Immature natural killer cell (primary cell): ENCODE data around the gene FOXP1. TPM values are rescaled to one million over a fixed set of nuclear protein-coding genes. Genes with fewer than 3 reads are reported as not detected.
A peak's percentile ranks its signal among the peaks of the same experiment; 100 is the strongest.

Experiments used
- DNase-seq, 3 donors: peaks; one replicate each; pipeline ENCODE4 v3.0.0; 2022; ENCODE audit warnings: mixed read lengths in 1 of 3
- H3K27ac Mint-ChIP-seq, 6 donors: one replicate each; pipeline ENCODE4 v1.8.0; 2020; ENCODE audit warnings: mixed read lengths in 6 of 6, mild to moderate bottlenecking in 5 of 6, inconsistent platforms in 4 of 6, moderate library complexity in 3 of 6
- H3K27me3 Mint-ChIP-seq, 3 donors: one replicate each; pipeline ENCODE4 v1.8.0; 2020 to 2021; ENCODE audit warnings: low read depth in 3 of 3, mild to moderate bottlenecking in 3 of 3, mixed read lengths in 3 of 3, moderate library complexity in 3 of 3, inconsistent platforms in 1 of 3
- H3K36me3 Mint-ChIP-seq, 3 donors: one replicate each; pipeline ENCODE4 v1.8.0; 2020; ENCODE audit warnings: mixed read lengths in 3 of 3, inconsistent platforms in 2 of 3, mild to moderate bottlenecking in 2 of 3
- H3K4me1 Mint-ChIP-seq, 2 donors: one replicate each; pipeline ENCODE4 v1.8.0; 2020; ENCODE audit warnings: inconsistent platforms in 2 of 2, mild to moderate bottlenecking in 2 of 2, mixed read lengths in 2 of 2, moderate library complexity in 1 of 2
- H3K4me3 Mint-ChIP-seq, 5 donors: one replicate each; pipeline ENCODE4 v1.8.0; 2020; ENCODE audit warnings: mild to moderate bottlenecking in 5 of 5, mixed read lengths in 5 of 5, inconsistent platforms in 3 of 5, moderate library complexity in 3 of 5
- H3K9me3 Mint-ChIP-seq, 6 donors: one replicate each; pipeline ENCODE4 v1.8.0; 2020; ENCODE audit warnings: mild to moderate bottlenecking in 6 of 6, mixed read lengths in 6 of 6, inconsistent platforms in 4 of 6, moderate library complexity in 3 of 6
- polyA plus RNA-seq, 3 donors: library from polyadenylated mRNA; unstranded; fragments of 300-500 nt; fragmentation: Illumina TruSeq; gene quantifications; one replicate each; pipeline ENCODE4 v1.2.3, GENCODE V29; 2021

Gene FOXP1
- polyA plus RNA-seq, 3 donors from 2014 or later = 68.2 to 133 (median 84.0) TPM

GRCh38 chr3:71191031-71191482 is 392.5 kb downstream of the FOXP1 start:
- DNase-seq = no peak
- Mint-ChIP-seq H3K27ac (no peak overlapping the region), H3K9me3 (no peaks in the 10 kb centered on the region), H3K4me3 (no peak overlapping the region), H3K4me1 (peaks cover 21 to 23% of the 10 kb centered on the region in 2 donors), H3K36me3 (peaks cover 0 to 12% (median 11%) of the 10 kb centered on the region in 3 donors), H3K27me3 (peaks cover 0 to 4% (median 0%) of the 10 kb centered on the region in 3 donors)

GRCh38 chr3:71189480-71189879 is 394.0 kb downstream of the FOXP1 start:
- no peak for DNase-seq
- Mint-ChIP-seq H3K4me1 (peaks cover 18 to 23% of the 10 kb centered on the region in 2 donors), H3K36me3 (peaks cover 0 to 11% (median 8%) of the 10 kb centered on the region in 3 donors), H3K27me3 (peaks cover 0 to 4% (median 0%) of the 10 kb centered on the region in 3 donors), H3K27ac (peak overlapping the region in 1 of 6 donors; percentile 70), H3K9me3 (no peaks in the 10 kb centered on the region), H3K4me3 (no peak overlapping the region)

GRCh38 chr3:71187715-71188114 is 395.8 kb downstream of the FOXP1 start:
- no peak overlapping the region for H3K27ac Mint-ChIP-seq
- H3K4me1 Mint-ChIP-seq = peaks cover 7 to 9% of the 10 kb centered on the region in 2 donors

GRCh38 chr3:71186801-71187200 is 396.7 kb downstream of the FOXP1 start:
- DNase-seq = no peak
- Mint-ChIP-seq H3K4me3 (no peak overlapping the region), H3K4me1 (peaks cover 7 to 9% of the 10 kb centered on the region in 2 donors), H3K9me3 (no peaks in the 10 kb centered on the region), H3K27me3 (peaks cover 0 to 1% (median 0%) of the 10 kb centered on the region in 3 donors), H3K27ac (peak overlapping the region in 1 of 6 donors; percentile 61), H3K36me3 (peaks cover 0 to 9% (median 7%) of the 10 kb centered on the region in 3 donors)

More at GRCh38 chr3:71187715-71188114, 395.8 kb downstream of the FOXP1 start:
- H3K27me3 Mint-ChIP-seq = no peaks in the 10 kb centered on the region
- H3K36me3 Mint-ChIP-seq = peaks cover 0 to 9% (median 7%) of the 10 kb centered on the region in 3 donors
- DNase-seq = no peak
- no peak overlapping the region for H3K4me3 Mint-ChIP-seq
- no peaks in the 10 kb centered on the region for H3K9me3 Mint-ChIP-seq

- Mint-ChIP-seq H3K27me3 (peaks cover under 1 to 2% (median 1%) of the 10 kb centered on the region in 3 donors), H3K4me1 (peaks cover 7 to 9% of the 10 kb centered on the region in 2 donors), H3K27ac (peak overlapping the region in 5 of 6 donors; percentile 11 to 77 (median 57)), H3K36me3 (peaks cover 0 to 7% (median 7%) of the 10 kb centered on the region in 3 donors), H3K9me3 (no peaks in the 10 kb centered on the region), H3K4me3 (no peak overlapping the region)
- DNase-seq = peak; percentile 31 to 46 (median 45)
These were observed 397.6 kb downstream of the FOXP1 start for GRCh38 chr3:71185733-71186455.

- DNase-seq = no peak
- H3K4me1 Mint-ChIP-seq = peaks cover 7 to 9% of the 10 kb centered on the region in 2 donors
- no peaks in the 10 kb centered on the region for H3K9me3 Mint-ChIP-seq
- H3K27ac Mint-ChIP-seq = peak overlapping the region in 1 of 6 donors; percentile 49
- no peak overlapping the region for H3K4me3 Mint-ChIP-seq
- H3K27me3 Mint-ChIP-seq = peaks cover 1 to 3% (median 2%) of the 10 kb centered on the region in 3 donors
- H3K36me3 Mint-ChIP-seq = peaks cover 0 to 4% (median 3%) of the 10 kb centered on the region in 3 donors
These were observed 399.3 kb downstream of the FOXP1 start for GRCh38 chr3:71184252-71184651.

GRCh38 chr3:71183549-71183948 is 400.0 kb downstream of the FOXP1 start:
- Mint-ChIP-seq H3K27me3 (peaks cover 1 to 4% (median 2%) of the 10 kb centered on the region in 3 donors), H3K36me3 (peaks cover 0 to 4% (median 3%) of the 10 kb centered on the region in 3 donors), H3K4me3 (no peak overlapping the region), H3K9me3 (no peaks in the 10 kb centered on the region), H3K27ac (no peak overlapping the region), H3K4me1 (peaks cover 7 to 9% of the 10 kb centered on the region in 2 donors)
- DNase-seq = no peak

- H3K27me3 Mint-ChIP-seq = peaks cover 1 to 4% (median 2%) of the 10 kb centered on the region in 3 donors
- H3K4me1 Mint-ChIP-seq = peaks cover under 1% of the 10 kb centered on the region in 2 donors
- no peak for DNase-seq
- H3K36me3 Mint-ChIP-seq = peaks cover 0 to 6% (median 4%) of the 10 kb centered on the region in 3 donors
- H3K27ac Mint-ChIP-seq = no peak overlapping the region
- H3K4me3 Mint-ChIP-seq = no peak overlapping the region
- no peaks in the 10 kb centered on the region for H3K9me3 Mint-ChIP-seq
These were observed 403.0 kb downstream of the FOXP1 start for GRCh38 chr3:71180524-71180923.

- H3K27ac Mint-ChIP-seq = no peak overlapping the region
- H3K4me1 Mint-ChIP-seq = no peaks in the 10 kb centered on the region
These were observed 406.2 kb downstream of the FOXP1 start for GRCh38 chr3:71177375-71177774.

GRCh38 chr3:71176366-71176765 is 407.2 kb downstream of the FOXP1 start:
- H3K27me3 Mint-ChIP-seq = peaks cover 0 to 4% (median 2%) of the 10 kb centered on the region in 3 donors
- DNase-seq = no peak
- H3K4me1 Mint-ChIP-seq = no peaks in the 10 kb centered on the region
- no peak overlapping the region for H3K4me3 Mint-ChIP-seq
- H3K9me3 Mint-ChIP-seq = no peaks in the 10 kb centered on the region
- H3K36me3 Mint-ChIP-seq = peaks cover 0 to 8% (median 4%) of the 10 kb centered on the region in 3 donors
- no peak overlapping the region for H3K27ac Mint-ChIP-seq

More at GRCh38 chr3:71177375-71177774, 406.2 kb downstream of the FOXP1 start:
- no peak for DNase-seq
- Mint-ChIP-seq H3K9me3 (no peaks in the 10 kb centered on the region), H3K27me3 (peaks cover 1 to 4% (median 4%) of the 10 kb centered on the region in 3 donors), H3K36me3 (peaks cover 0 to 8% (median 4%) of the 10 kb centered on the region in 3 donors), H3K4me3 (no peak overlapping the region)

GRCh38 chr3:71175691-71176365 is 407.7 kb downstream of the FOXP1 start:
- no peak overlapping the region for H3K27ac Mint-ChIP-seq
- H3K27me3 Mint-ChIP-seq = peaks cover 0 to 4% (median 2%) of the 10 kb centered on the region in 3 donors
- H3K4me3 Mint-ChIP-seq = no peak overlapping the region
- peaks cover 0 to 8% (median 5%) of the 10 kb centered on the region in 3 donors for H3K36me3 Mint-ChIP-seq
- H3K9me3 Mint-ChIP-seq = no peaks in the 10 kb centered on the region
- DNase-seq = no peak
- no peaks in the 10 kb centered on the region for H3K4me1 Mint-ChIP-seq

- H3K9me3 Mint-ChIP-seq = no peaks in the 10 kb centered on the region
- H3K4me3 Mint-ChIP-seq = no peak overlapping the region
- peaks cover 0 to 9% (median 4%) of the 10 kb centered on the region in 3 donors for H3K36me3 Mint-ChIP-seq
- no peak overlapping the region for H3K27ac Mint-ChIP-seq
- DNase-seq = no peak
- no peaks in the 10 kb centered on the region for H3K4me1 Mint-ChIP-seq
- peaks cover 0 to 2% (median 0%) of the 10 kb centered on the region in 3 donors for H3K27me3 Mint-ChIP-seq
These were observed 410.6 kb downstream of the FOXP1 start for GRCh38 chr3:71172951-71173350.

GRCh38 chr3:71172189-71172588 is 411.3 kb downstream of the FOXP1 start:
- Mint-ChIP-seq H3K36me3 (peaks cover under 1 to 7% (median 4%) of the 10 kb centered on the region in 3 donors), H3K9me3 (no peaks in the 10 kb centered on the region), H3K4me3 (no peak overlapping the region), H3K27me3 (peaks cover 0 to 2% (median 0%) of the 10 kb centered on the region in 3 donors), H3K4me1 (no peaks in the 10 kb centered on the region), H3K27ac (no peak overlapping the region)
- DNase-seq = no peak

GRCh38 chr3:71171247-71171646 is 412.3 kb downstream of the FOXP1 start:
- H3K27me3 Mint-ChIP-seq = peaks cover 0 to 2% (median 0%) of the 10 kb centered on the region in 3 donors
- DNase-seq = no peak
- no peaks in the 10 kb centered on the region for H3K4me1 Mint-ChIP-seq
- H3K9me3 Mint-ChIP-seq = no peaks in the 10 kb centered on the region
- H3K4me3 Mint-ChIP-seq = no peak overlapping the region
- peak overlapping the region in 1 of 6 donors; percentile 51 for H3K27ac Mint-ChIP-seq
- peaks cover 4 to 8% (median 5%) of the 10 kb centered on the region in 3 donors for H3K36me3 Mint-ChIP-seq
